H1 (cell line): ENCODE measurements around the gene NAP1L5. TPM values are rescaled to one million over a fixed set of nuclear protein-coding genes. Genes with fewer than 3 reads are reported as not detected.

ENCODE experiments used
- CTCF ChIA-PET: fragments of 300-600 bp; sonication (Branson Sonifier 250); formaldehyde crosslinking; loops from one replicate; lab custom pipeline; 2021; ENCODE audit not compliant: partially characterized antibody; lab: Charles Lee
- POLR2A ChIA-PET: fragments of 300-600 bp; sonication (Branson Sonifier 250); formaldehyde crosslinking; loops from one replicate; lab custom pipeline; 2021; ENCODE audit warnings: inconsistent platforms; ENCODE audit not compliant: partially characterized antibody; lab: Charles Lee
- DNase-seq, 2 experiments: peaks; one replicate each; pipeline versions ENCODE4 v3.0.0 to v3.0.0-alpha.2; 2010 to 2022; ENCODE audit warnings: low spot score in 2 of 2, low read depth in 1 of 2, mixed read lengths in 1 of 2
- FAIRE-seq: peaks from 2 replicates; lab custom pipeline; 2011; peaks lifted over from hg19 to GRCh38; lab: Jason Lieb, UNC
- H2AFZ ChIP-seq: 2 replicates; pipeline ENCODE4 v1.8.1; 2012; ENCODE audit warnings: low read length, inconsistent platforms
- H2AK5ac ChIP-seq: 2 replicates; pipeline ENCODE4 v1.6.1; 2013; ENCODE audit warnings: low read depth, low read length
- H2BK120ac ChIP-seq: replicated peaks from 2 replicates; pipeline ENCODE3; 2013; ENCODE audit warnings: low read depth, low read length, inconsistent platforms
- H2BK12ac ChIP-seq: 2 replicates; pipeline ENCODE4 v1.6.1; 2013; ENCODE audit warnings: low read depth, low read length
- H2BK15ac ChIP-seq: 2 replicates; pipeline ENCODE4 v1.6.1; 2013; ENCODE audit warnings: low read length
- H2BK20ac ChIP-seq: 2 replicates; pipeline ENCODE4 v1.6.1; 2013; ENCODE audit warnings: low read length
- H2BK5ac ChIP-seq: 2 replicates; pipeline ENCODE4 v1.6.1; 2013; ENCODE audit warnings: low read depth, low read length
- H3K14ac ChIP-seq: 2 replicates; pipeline ENCODE4 v1.6.1; 2013; ENCODE audit warnings: inconsistent platforms; ENCODE audit not compliant: insufficient read length
- H3K18ac ChIP-seq: 2 replicates; pipeline ENCODE4 v1.6.1; 2013; ENCODE audit warnings: low read length; ENCODE audit errors: extremely low read depth
- H3K23ac ChIP-seq: 2 replicates; pipeline ENCODE4 v1.6.1; 2013; ENCODE audit warnings: inconsistent platforms; ENCODE audit not compliant: insufficient read length
- H3K23me2 ChIP-seq: 2 replicates; pipeline ENCODE4 v1.6.1; 2013; ENCODE audit warnings: low read depth, low read length
- H3K27ac ChIP-seq: 2 replicates; pipeline ENCODE4 v1.6.1; 2011; ENCODE audit warnings: low read depth, low read length, inconsistent platforms
- H3K27me3 ChIP-seq, 4 experiments: replicated peaks in 1 of 4; 1 replicate in 1 of 4; 2 replicates in 3 of 4; pipeline versions ENCODE4 v1.6.1 to v1.8.1; 2011 to 2013; ENCODE audit warnings: low read length in 3 of 4, mild to moderate bottlenecking in 3 of 4, inconsistent platforms in 2 of 4, mixed read lengths in 2 of 4, moderate library complexity in 1 of 4; ENCODE audit not compliant: control insufficient read depth in 3 of 4, insufficient read depth in 3 of 4; ENCODE audit errors: extremely low read depth in 1 of 4
- H3K36me3 ChIP-seq, 4 experiments: 2 replicates each; pipeline versions ENCODE4 v1.6.1 to v1.8.1; 2011 to 2013; ENCODE audit warnings: mild to moderate bottlenecking in 4 of 4, low read length in 3 of 4, moderate library complexity in 2 of 4, control low read depth in 1 of 4, inconsistent platforms in 1 of 4; ENCODE audit not compliant: insufficient read depth in 4 of 4, control insufficient read depth in 2 of 4
- H3K4ac ChIP-seq: replicated peaks from 2 replicates; pipeline ENCODE3; 2013; ENCODE audit warnings: low read length, low read depth, mixed read lengths, inconsistent platforms; ENCODE audit not compliant: insufficient read length
- H3K4me1 ChIP-seq, 4 experiments: replicated peaks in 1 of 4; 1 replicate in 1 of 4; 2 replicates in 3 of 4; pipeline versions ENCODE4 v1.6.1 to v1.8.1; 2011 to 2013; ENCODE audit warnings: low read length in 3 of 4, inconsistent platforms in 2 of 4, mixed read lengths in 1 of 4; ENCODE audit not compliant: insufficient read depth in 4 of 4, control insufficient read depth in 3 of 4
- H3K4me2 ChIP-seq, 2 experiments: 2 replicates each; pipeline versions ENCODE4 v1.6.1 to v1.8.1; 2011 to 2013; ENCODE audit warnings: low read depth in 2 of 2, low read length in 2 of 2, control low read depth in 1 of 2, inconsistent platforms in 1 of 2, mild to moderate bottlenecking in 1 of 2; ENCODE audit not compliant: insufficient read depth in 1 of 2
- H3K4me3 ChIP-seq, 4 experiments: fragments of 200-600, 300-600 bp in 1 of 4; sonication (generic), shearing (Covaris generic), sonication (Bioruptor Twin) in 1 of 4; 2 replicates each; pipeline versions ENCODE4 v1.5.1 to v1.8.1; 2011 to 2016; ENCODE audit warnings: low read length in 4 of 4, low read depth in 3 of 4, control low read depth in 2 of 4, inconsistent platforms in 2 of 4, mild to moderate bottlenecking in 2 of 4, mixed read lengths in 1 of 4, moderate library complexity in 1 of 4; ENCODE audit not compliant: insufficient read depth in 2 of 4; ENCODE audit errors: extremely low read depth in 1 of 4
- H3K56ac ChIP-seq: replicated peaks from 2 replicates; pipeline ENCODE3; 2013; ENCODE audit warnings: low read depth, mild to moderate bottlenecking, mixed read lengths, low read length, inconsistent platforms; ENCODE audit not compliant: insufficient read length
- H3K79me1 ChIP-seq: 2 replicates; pipeline ENCODE4 v1.6.1; 2013; ENCODE audit warnings: low read depth, low read length, control low read depth
- H3K79me2 ChIP-seq, 2 experiments: 2 replicates each; pipeline versions ENCODE4 v1.6.1 to v1.8.1; 2012 to 2013; ENCODE audit warnings: low read length in 2 of 2, mild to moderate bottlenecking in 2 of 2, inconsistent platforms in 1 of 2; ENCODE audit not compliant: insufficient read depth in 2 of 2, control insufficient read depth in 1 of 2
- H3K9ac ChIP-seq, 4 experiments: replicated peaks in 1 of 4; 1 replicate in 1 of 4; 2 replicates in 3 of 4; pipeline versions ENCODE4 v1.6.1 to v1.8.1; 2011 to 2013; ENCODE audit warnings: low read depth in 3 of 4, low read length in 3 of 4, control low read depth in 2 of 4, mild to moderate bottlenecking in 2 of 4, moderate library complexity in 2 of 4, inconsistent platforms in 1 of 4; ENCODE audit errors: extremely low read depth in 1 of 4
- H3K9me3 ChIP-seq, 2 experiments: 2 replicates each; pipeline versions ENCODE4 v1.6.1 to v1.8.1; 2012 to 2013; ENCODE audit warnings: mild to moderate bottlenecking in 2 of 2, moderate library complexity in 2 of 2, control low read depth in 1 of 2, inconsistent platforms in 1 of 2, low read depth in 1 of 2, low read length in 1 of 2, mixed read lengths in 1 of 2; ENCODE audit not compliant: insufficient read depth in 2 of 2
- H4K20me1 ChIP-seq, 2 experiments: replicated peaks in 1 of 2; 2 replicates each; pipeline versions ENCODE3 to v1.8.1; 2011 to 2013; ENCODE audit warnings: inconsistent platforms in 2 of 2, low read length in 2 of 2, mild to moderate bottlenecking in 1 of 2; ENCODE audit not compliant: insufficient read depth in 2 of 2, control insufficient read depth in 1 of 2
- H4K5ac ChIP-seq: 2 replicates; pipeline ENCODE4 v1.6.1; 2013; ENCODE audit warnings: low read length, low read depth, mixed read lengths, inconsistent platforms; ENCODE audit not compliant: insufficient read length
- H4K8ac ChIP-seq: 2 replicates; pipeline ENCODE4 v1.8.0; 2013; ENCODE audit warnings: mild to moderate bottlenecking, moderate library complexity, low read length, inconsistent platforms; ENCODE audit not compliant: insufficient read depth; ENCODE audit errors: extremely low read depth
- H4K91ac ChIP-seq: replicated peaks from 2 replicates; pipeline ENCODE3; 2013; ENCODE audit warnings: low read length, mixed read lengths, inconsistent platforms; ENCODE audit not compliant: insufficient read length
- BACH1 ChIP-seq: IDR thresholded peaks from 2 replicates; pipeline ENCODE4 v1.6.1; 2012; ENCODE audit warnings: low read length, improper control_type of control experiment
- BRCA1 ChIP-seq: IDR thresholded peaks from 2 replicates; pipeline ENCODE4 v1.6.1; 2012; ENCODE audit warnings: low read depth, low read length, improper control_type of control experiment
- GABPA ChIP-seq: IDR thresholded peaks from 2 replicates; pipeline ENCODE4 v1.6.1; 2011; ENCODE audit warnings: mild to moderate bottlenecking, low read length, moderate library complexity, borderline replicate concordance; ENCODE audit not compliant: insufficient read depth
- JUND ChIP-seq: IDR thresholded peaks from 2 replicates; pipeline ENCODE4 v1.6.1; 2011; ENCODE audit warnings: mild to moderate bottlenecking, improper control_type of control experiment, low read length
- POLR2A ChIP-seq, 2 experiments: IDR thresholded peaks; 1 replicate in 1 of 2; 2 replicates in 1 of 2; pipeline ENCODE4 v1.6.1; 2011; ENCODE audit warnings: low read depth in 2 of 2, low read length in 2 of 2, mild to moderate bottlenecking in 2 of 2; ENCODE audit errors: control extremely low read depth in 1 of 2
- TCF12 ChIP-seq: IDR thresholded peaks from 2 replicates; pipeline ENCODE4 v1.6.1; 2011; ENCODE audit warnings: low read depth, mild to moderate bottlenecking, low read length
- WGBS, 2 experiments: shearing (Covaris generic) in 1 of 2; methylation state at CpG; one replicate each; pipeline versions ENCODE4 v1.1.6 to v1.1.7; 2013 to 2015; ENCODE audit warnings: low lambda C conversion rate in 2 of 2, mixed read lengths in 2 of 2, inconsistent platforms in 1 of 2, low coverage in 1 of 2, missing lambda C conversion rate in 1 of 2; ENCODE audit not compliant: insufficient replicate concordance in 2 of 2, insufficient coverage in 1 of 2, insufficient read length in 1 of 2; ENCODE audit errors: extremely low coverage in 1 of 2, missing lambda C conversion rate in 1 of 2; 5-methylcytosine and 5-hydroxymethylcytosine counted together
- polyA plus RNA-seq, 7 experiments: library from polyadenylated mRNA; depleted of rRNA in 3 of 7; stranded (reverse) in 5 of 7; unstranded in 2 of 7; fragments of >200 nt in 5 of 7; fragments of 200-250 nt in 2 of 7; gene quantifications; 1 replicate in 5 of 7; 2 replicates in 1 of 7; 4 replicates in 1 of 7; pipeline versions ENCODE4 v1.2.1 to v1.2.3, GENCODE V29; 2011 to 2013; ENCODE audit warnings: missing spikeins in 2 of 7, mixed read lengths in 2 of 7
- total RNA-seq: library from RNA; stranded (reverse); fragmentation: NEBNext Ultra II Directional; extraction: Animal tissue kit (Norgen Biotek cat#: 25700); gene quantifications from 2 replicates; pipeline ENCODE4 v1.2.1, GENCODE V29; 2021

The NAP1L5 gene
- total and polyA plus RNA-seq, 2 of the 8 experiments (the other 6 are each of a cell fraction or from before 2014, with no cell fraction given) = 1.3 to 2.7 TPM

GRCh38 chr4:88728146-88728545 is 30.5 kb upstream of the NAP1L5 start:
- Histone ChIP-seq H2BK120ac (no peak overlapping the region), H3K9me3 (no peaks in the 10 kb centered on the region), H3K4me2 (no peak overlapping the region), H3K36me3 (peaks cover 2 to 12% (median 7%) of the 10 kb centered on the region in 4 experiments; a peak in 6 of 8 replicates), H2AK5ac (no peak overlapping the region), H3K18ac (no peak overlapping the region), H3K9ac (no peak overlapping the region), H2BK12ac (no peak overlapping the region), H2BK5ac (no peak overlapping the region), H4K20me1 (no peaks in the 10 kb centered on the region), H2AFZ (no peak overlapping the region), H3K56ac (no peak overlapping the region), H3K23ac (no peak overlapping the region), H3K27me3 (no peaks in the 10 kb centered on the region), H3K4ac (no peak overlapping the region), H3K23me2 (no peaks in the 10 kb centered on the region), H3K79me2 (no peaks in the 10 kb centered on the region), H3K4me1 (peaks cover 0 to 4% (median 1%) of the 10 kb centered on the region in 4 experiments; a peak in 2 of 7 replicates), H3K4me3 (no peak overlapping the region), H3K79me1 (no peaks in the 10 kb centered on the region), H3K14ac (no peak overlapping the region), H4K5ac (no peak overlapping the region), H2BK20ac (no peak overlapping the region), H3K27ac (no peak overlapping the region), H4K8ac (no peak overlapping the region), H4K91ac (no peak overlapping the region), H2BK15ac (no peak overlapping the region)
- 99% methylated on average over 6 of the region's 6 CpGs; no CpG with 5 or more reads in 1 of the 2 experiments for WGBS, 2 experiments
- no peak for FAIRE-seq
- ChIA-PET POLR2A (no interaction called here), CTCF (interaction anchor here (0.5 to 2.2 kb wide), 4 partner anchors 9 to 200 kb away, joined by 3 to 6 read pairs (median 4); no protein-coding TSS in a partner anchor)
- DNase-seq = no peak
- TF ChIP-seq TCF12 (no peak), BACH1 (no peak), JUND (no peak), BRCA1 (no peak), POLR2A (IDR thresholded peaks at IDR 0.05; ENCODE audit: control extremely low read depth in 1 of 2, low read depth in 2 of 2, low read length in 2 of 2) (no peak), GABPA (no peak)
